GM12878 (cell line): Measurements from ENCODE around the gene C2. TPM values are rescaled to one million over a fixed set of nuclear protein-coding genes. Genes with fewer than 3 reads are reported as not detected.

ENCODE experiments used
- ATAC-seq: fragments of 200-7000 bp; cut with Tn5 transposase; 3 replicates; pipeline ENCODE4 v1.9.1; 2020; ENCODE audit warnings: mild to moderate bottlenecking, moderate library complexity
- BruUV-seq: library from RNA; stranded (reverse); fragments of 400-500 nt; replicated peaks from 2 replicates; lab custom pipeline; 2021; lab: Mats Ljungman, UMichigan
- CTCF ChIA-PET: fragments of 300-600 bp; sonication (Branson Sonifier 250); formaldehyde crosslinking; extraction: SDS; loops from one replicate; lab custom pipeline; 2021; ENCODE audit warnings: inconsistent platforms; lab: Yijun Ruan, JAX
- POLR2A ChIA-PET: fragments of 350-600 bp; formaldehyde crosslinking; extraction: SDS; loops from one replicate; lab custom pipeline; 2021; ENCODE audit warnings: inconsistent platforms; lab: Charles Lee
- RAD21 ChIA-PET: fragments of 300-600 bp; sonication (Branson Sonifier 250); formaldehyde crosslinking; loops from one replicate; lab custom pipeline; 2023; ENCODE audit warnings: antibody characterized with exemption; ENCODE audit not compliant: unreplicated experiment; lab: Charles Lee
- SMC1A ChIA-PET: fragments of 300-600 bp; sonication (Branson Sonifier 250); formaldehyde crosslinking; loops from one replicate; lab custom pipeline; 2023; ENCODE audit not compliant: unreplicated experiment, uncharacterized antibody; lab: Charles Lee
- DNase-seq: peaks from one replicate; pipeline ENCODE4 v3.0.0-alpha.2; 2011; ENCODE audit warnings: low read depth, low spot score
- FAIRE-seq: peaks from 3 replicates; lab custom pipeline; 2011; peaks lifted over from hg19 to GRCh38; lab: Jason Lieb, UNC
- H2AFZ ChIP-seq: 2 replicates; pipeline ENCODE4 v1.6.0; 2011; ENCODE audit warnings: low read depth, low read length, control low read depth; ENCODE audit not compliant: control insufficient read depth
- H3K27ac ChIP-seq: 2 replicates; pipeline ENCODE4 v1.5.1; 2011; ENCODE audit warnings: control low read depth; ENCODE audit not compliant: control insufficient read depth, insufficient read depth
- H3K27me3 ChIP-seq, 2 experiments: replicated peaks in 1 of 2; 2 replicates each; pipeline versions ENCODE4 v1.6.0 to v1.6.1; 2011; ENCODE audit warnings: low read length in 1 of 2; ENCODE audit not compliant: control insufficient read depth in 2 of 2, insufficient read depth in 2 of 2
- H3K36me3 ChIP-seq, 2 experiments: 2 replicates each; pipeline ENCODE4 v1.5.1; 2011; ENCODE audit warnings: low read length in 1 of 2; ENCODE audit not compliant: control insufficient read depth in 2 of 2, insufficient read depth in 2 of 2
- H3K4me1 ChIP-seq: 2 replicates; pipeline ENCODE4 v1.6.1; 2011; ENCODE audit warnings: mild to moderate bottlenecking, low read length, moderate library complexity, mixed read lengths; ENCODE audit not compliant: control insufficient read depth, insufficient read depth
- H3K4me2 ChIP-seq: 2 replicates; pipeline ENCODE4 v1.6.0; 2011; ENCODE audit warnings: control low read depth; ENCODE audit not compliant: control insufficient read depth, insufficient read depth
- H3K4me3 ChIP-seq: fragments of 200-600 bp; sonication (generic); 2 replicates; pipeline ENCODE4 v1.5.1; 2016
- H3K79me2 ChIP-seq: 2 replicates; pipeline ENCODE4 v1.6.0; 2011; ENCODE audit warnings: low read length; ENCODE audit not compliant: control insufficient read depth, insufficient read depth
- H3K9ac ChIP-seq: 2 replicates; pipeline ENCODE4 v1.8.0; 2011; ENCODE audit warnings: low read length, control low read depth, mixed read lengths; ENCODE audit not compliant: control insufficient read depth, insufficient read depth
- H3K9me3 ChIP-seq: replicated peaks from 3 replicates; pipeline ENCODE4 v1.5.1; 2011; ENCODE audit warnings: mild to moderate bottlenecking, low read length; ENCODE audit not compliant: control insufficient read depth, insufficient read depth
- H4K20me1 ChIP-seq: 2 replicates; pipeline ENCODE4 v1.6.0; 2011; ENCODE audit not compliant: control insufficient read depth, insufficient read depth
- BCL11A ChIP-seq: IDR thresholded peaks from 2 replicates; pipeline ENCODE4 v1.6.1; 2011; ENCODE audit warnings: low read depth, low read length
- BCLAF1 ChIP-seq: fragments of 450-650 bp; IDR thresholded peaks from 2 replicates; pipeline ENCODE4 v1.6.1; 2017; ENCODE audit warnings: antibody characterized with exemption, mild to moderate bottlenecking, moderate library complexity
- CBX3 ChIP-seq: fragments of 200-600 bp; sonication (generic); IDR thresholded peaks from 2 replicates; pipeline ENCODE4 v1.6.1; 2016; ENCODE audit warnings: low read depth, borderline replicate concordance
- CTCF ChIP-seq, 3 experiments: IDR thresholded peaks in 2 of 3; conservative IDR thresholded peaks in 1 of 3; 2 replicates each; pipeline ENCODE4 v1.5.1; 2011; ENCODE audit warnings: low read depth in 3 of 3, low read length in 3 of 3, mild to moderate bottlenecking in 3 of 3, control low read depth in 2 of 3, moderate library complexity in 2 of 3, inconsistent platforms in 1 of 3, mixed read lengths in 1 of 3; ENCODE audit not compliant: control insufficient read depth in 2 of 3, insufficient read depth in 1 of 3; ENCODE audit errors: extremely low read depth in 1 of 3
- ESRRA ChIP-seq: IDR thresholded peaks from 2 replicates; pipeline ENCODE4 v1.6.1; 2012; ENCODE audit warnings: mild to moderate bottlenecking, low read length, improper control_type of control experiment
- FOS ChIP-seq: IDR thresholded peaks from 3 replicates; pipeline ENCODE4 v1.6.1; 2011; ENCODE audit warnings: borderline replicate concordance; ENCODE audit not compliant: insufficient read length; ENCODE audit errors: extremely low read depth
- FOXM1 ChIP-seq: IDR thresholded peaks from 2 replicates; pipeline ENCODE4 v1.6.1; 2012; ENCODE audit warnings: low read depth, mild to moderate bottlenecking, inconsistent platforms, low read length, moderate library complexity
- HDAC2 ChIP-seq: fragments of 200-600 bp; sonication (generic); IDR thresholded peaks from 2 replicates; pipeline ENCODE4 v1.6.1; 2017
- HDAC6 ChIP-seq: fragments of 200-600 bp; sonication (generic); IDR thresholded peaks from one replicate; pipeline ENCODE4 v1.8.0; 2017; ENCODE audit warnings: antibody characterized with exemption; ENCODE audit not compliant: unreplicated experiment
- LARP7 ChIP-seq: fragments of 450-650 bp; IDR thresholded peaks from 2 replicates; pipeline ENCODE4 v1.6.1; 2017; ENCODE audit warnings: mild to moderate bottlenecking
- MTA2 ChIP-seq: fragments of 450-650 bp; IDR thresholded peaks from 2 replicates; pipeline ENCODE4 v1.6.1; 2016; ENCODE audit warnings: low read depth, mild to moderate bottlenecking, moderate library complexity
- NR2C1 ChIP-seq: fragments of 450-650 bp; IDR thresholded peaks from 2 replicates; pipeline ENCODE4 v1.6.1; 2017; ENCODE audit warnings: antibody characterized with exemption, mild to moderate bottlenecking, moderate library complexity
- SIX5 ChIP-seq: IDR thresholded peaks from 2 replicates; pipeline ENCODE4 v1.6.1; 2011; ENCODE audit warnings: mild to moderate bottlenecking, low read depth, low read length, moderate library complexity; ENCODE audit not compliant: severe bottlenecking
- TCF12 ChIP-seq: IDR thresholded peaks from 2 replicates; pipeline ENCODE4 v1.6.1; 2011; ENCODE audit warnings: low read depth, mild to moderate bottlenecking, low read length
- ZNF274 ChIP-seq: IDR thresholded peaks from one replicate; pipeline ENCODE4 v1.8.0; 2011; ENCODE audit not compliant: insufficient read length, insufficient read depth
- WGBS: methylation state at CpG from one replicate; pipeline ENCODE4 v1.1.6; 2016; ENCODE audit warnings: low lambda C conversion rate; ENCODE audit not compliant: insufficient replicate concordance, insufficient coverage; ENCODE audit errors: missing lambda C conversion rate; 5-methylcytosine and 5-hydroxymethylcytosine counted together
- in situ Hi-C: fragments of 300-500 bp; cut with MboI; formaldehyde crosslinking; loops from 9 replicates; pipeline ENCODE4 v1.14.3; 2018; ENCODE audit warnings: mixed read lengths
- intact Hi-C: fragments of 100-400 bp; cut with micrococcal nuclease; formaldehyde crosslinking; loops from one replicate; pipeline ENCODE4 v1.14.2; 2022; ENCODE audit not compliant: unreplicated experiment
- polyA plus RNA-seq, 11 experiments: library from polyadenylated mRNA; depleted of rRNA in 4 of 11; unstranded in 6 of 11; stranded (reverse) in 5 of 11; fragments of >200 nt; fragmentation: Nextera tagmentation in 4 of 11; fragmentation: Illumina TruSeq in 1 of 11; extraction: Ambion mirVana in 4 of 11; extraction: Trizol in 1 of 11; gene quantifications; 1 replicate in 1 of 11; 2 replicates in 10 of 11; pipeline versions ENCODE4 v1.2.1 to v1.2.3, GENCODE V29; 2011 to 2016; ENCODE audit warnings: inconsistent platforms in 2 of 11, missing spikeins in 2 of 11, low read depth in 1 of 11
- total RNA-seq, 4 experiments: library from RNA; depleted of rRNA in 3 of 4; stranded (reverse); fragments of >200 nt in 3 of 4; fragmentation: Illumina TruSeq in 1 of 4; extraction: Trizol in 1 of 4; gene quantifications; 2 replicates each; pipeline versions ENCODE4 v1.2.1 to v1.2.3, GENCODE V29; 2013 to 2021

Gene C2
- total and polyA plus RNA-seq, 10 of the 15 experiments (the other 5 are each of a cell fraction or from before 2014, with no cell fraction given) = 0.06 to 0.97 (median 0.21) TPM; not detected in 5

GRCh38 chr6:31954511-31954910 is 27.0 kb downstream of the C2 start:
- no peak for FAIRE-seq
- Histone ChIP-seq H3K9me3 (no peaks in the 10 kb centered on the region), H3K4me1 (peaks cover 3% of the 10 kb centered on the region), H3K79me2 (peaks cover 18% of the 10 kb centered on the region), H3K4me3 (no peak overlapping the region), H2AFZ (no peak overlapping the region), H3K9ac (no peak overlapping the region), H3K27ac (no peak overlapping the region), H3K4me2 (no peak overlapping the region), H3K27me3 (no peaks in the 10 kb centered on the region), H3K36me3 (peaks cover 8 to 21% of the 10 kb centered on the region in 2 experiments), H4K20me1 (no peaks in the 10 kb centered on the region)
- intact Hi-C loops = no loop called here
- TF ChIP-seq LARP7 (no peak), ESRRA (no peak), HDAC2 (no peak), CBX3 (no peak), NR2C1 (no peak), MTA2 (no peak), BCL11A (no peak)
- in situ Hi-C loops = no loop called here
- no peak for ATAC-seq
- POLR2A ChIA-PET = no interaction called here
- RAD21 ChIA-PET = interaction anchor here (0.6 kb wide), 1 partner anchor 15 kb away, joined by 4 read pairs; no protein-coding TSS in a partner anchor
- WGBS = 98% methylated on average over 28 of the region's 28 CpGs
- SMC1A ChIA-PET = no interaction called here
- BruUV-seq = no TSS peak
- CTCF ChIA-PET = no interaction called here
- DNase-seq = no peak

GRCh38 chr6:31956796-31957195 is 29.3 kb downstream of the C2 start:
- Histone ChIP-seq H3K27ac (no peak overlapping the region), H3K79me2 (peaks cover 27% of the 10 kb centered on the region), H4K20me1 (no peaks in the 10 kb centered on the region), H3K9ac (no peak overlapping the region), H3K4me3 (no peak overlapping the region), H3K4me1 (peaks cover 11% of the 10 kb centered on the region), H2AFZ (no peak overlapping the region), H3K36me3 (peaks cover 8 to 21% of the 10 kb centered on the region in 2 experiments), H3K27me3 (no peaks in the 10 kb centered on the region), H3K4me2 (no peak overlapping the region), H3K9me3 (no peaks in the 10 kb centered on the region)
- ChIA-PET CTCF (interaction anchor here (2.5 kb wide), 1 partner anchor 17 kb away, joined by 7 read pairs; no protein-coding TSS in a partner anchor), SMC1A (interaction anchor here (1.5 kb wide), 1 partner anchor 59 kb away, joined by 4 read pairs; the partner anchor contains the start of gene EHMT2), POLR2A (interaction anchor here (0.9 to 4.4 kb wide), 3 partner anchors 16 to 340 kb away, joined by 3 to 48 read pairs (median 3); partner anchors contain the start of gene DXO), RAD21 (no interaction called here)
- WGBS = 91% methylated on average over 3 of the region's 3 CpGs
- in situ Hi-C loops = no loop called here
- no peak for ATAC-seq
- no peak for DNase-seq
- intact Hi-C loops = no loop called here
- FAIRE-seq = no peak
- BruUV-seq = no TSS peak
- TF ChIP-seq CTCF (IDR thresholded peaks at IDR 0.05 in 2 of 3, conservative IDR thresholded peaks at IDR 0.05 in 1 of 3; ENCODE audit: control insufficient read depth in 2 of 3, extremely low read depth in 1 of 3, insufficient read depth in 1 of 3, low read depth in 3 of 3, low read length in 3 of 3) (no peak), TCF12 (no peak), ZNF274 (no peak), SIX5 (no peak), BCLAF1 (no peak), HDAC6 (no peak), FOS (no peak), FOXM1 (no peak)
